GM18951 (cell line): ENCODE results near the gene RNF213.
"Not testable (repeated sequence)": the region's sequence is repeated elsewhere in the genome, so short reads cannot be mapped to it uniquely, and the experiment has no call there.

ENCODE experiments used
- POLR2A ChIP-seq: IDR thresholded peaks from 4 replicates; pipeline ENCODE4 v1.6.1; 2011; ENCODE audit warnings: mild to moderate bottlenecking; ENCODE audit not compliant: insufficient read length, insufficient read depth; ENCODE audit errors: extremely low read depth
- in situ Hi-C: fragments of 300-500 bp; cut with MboI; formaldehyde crosslinking; loops from one replicate; pipeline ENCODE4 v1.12.0; 2022; ENCODE audit warnings: low sequenced_read_pairs, mixed read lengths, inconsistent platforms; ENCODE audit not compliant: unreplicated experiment

RNF213 gene

GRCh38 chr17:80292521-80292971, 31.9 kb downstream of the RNF213 start:
- TF ChIP-seq POLR2A, result no peak
- in situ Hi-C loops, result no loop called here

DNA sequence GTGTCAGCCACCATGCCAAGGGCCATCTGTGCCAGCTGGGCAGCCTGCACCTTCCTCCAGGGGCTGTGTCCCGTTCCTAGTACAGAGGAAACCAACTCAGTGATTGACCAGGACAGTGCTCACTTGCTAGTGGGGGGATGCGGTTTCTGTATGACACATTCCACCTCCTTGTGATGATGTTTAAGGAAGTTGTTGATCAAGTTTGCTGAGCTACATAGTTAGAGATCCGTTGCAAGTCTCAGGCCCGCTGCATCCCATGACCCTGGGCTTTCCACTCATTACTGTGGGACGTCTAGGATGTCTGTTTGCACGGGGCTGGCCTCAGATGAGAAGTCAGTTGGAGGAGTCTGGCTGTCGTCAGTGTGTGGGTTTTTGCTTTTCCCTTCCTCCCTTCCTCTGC, 33.6 kb downstream of the RNF213 start:
- in situ Hi-C loops, result no loop called here
- no peak for TF ChIP-seq POLR2A

- TF ChIP-seq POLR2A, result no peak
Observed at GRCh38 chr17:80294653-80295052, 34.0 kb downstream of the RNF213 start.

DNA sequence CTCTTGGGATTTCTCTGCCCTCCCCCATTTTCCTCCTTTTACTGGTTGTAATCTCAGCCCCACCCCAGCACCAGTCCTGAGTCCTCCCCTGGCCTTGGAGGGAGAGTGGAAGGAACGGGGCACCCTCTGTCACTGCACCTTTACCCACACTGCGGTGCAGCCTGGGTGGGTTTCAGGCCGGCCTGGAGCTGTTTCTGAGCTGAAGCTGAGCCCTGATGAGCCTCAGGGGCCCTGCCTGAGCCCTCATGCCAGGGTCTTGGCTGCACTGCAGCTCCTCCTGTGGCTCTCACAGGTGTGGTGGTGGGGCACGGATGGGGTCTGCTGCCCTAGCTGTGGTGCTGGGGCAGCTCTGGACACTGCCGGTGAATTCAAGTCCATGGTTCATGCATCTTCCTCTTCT, 34.5 kb downstream of the RNF213 start:
- in situ Hi-C loops, result no loop called here
- no peak for TF ChIP-seq POLR2A

More at GRCh38 chr17:80294653-80295052, 34.0 kb downstream of the RNF213 start:
- in situ Hi-C loops, result no loop called here

DNA sequence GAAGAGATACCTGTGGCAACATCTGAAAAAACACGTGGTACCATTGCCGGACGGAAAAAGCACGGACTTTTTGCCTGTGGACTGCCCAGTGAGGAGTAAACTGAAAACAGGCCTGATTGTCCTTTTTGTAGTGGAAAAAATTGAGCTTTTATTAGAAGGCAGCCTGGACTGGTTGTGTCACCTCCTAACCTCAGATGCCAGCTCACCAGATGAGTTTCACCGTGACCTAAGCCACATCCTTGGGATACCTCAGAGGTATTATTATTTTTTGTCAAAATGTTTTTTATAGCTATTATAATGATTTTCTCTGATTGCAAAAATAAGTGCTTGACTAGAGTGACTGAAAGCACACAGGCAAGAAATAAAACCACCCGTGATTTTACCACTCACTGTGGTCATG, 34.9 kb downstream of the RNF213 start:
- no peak for TF ChIP-seq POLR2A
- in situ Hi-C loops, result no loop called here

DNA sequence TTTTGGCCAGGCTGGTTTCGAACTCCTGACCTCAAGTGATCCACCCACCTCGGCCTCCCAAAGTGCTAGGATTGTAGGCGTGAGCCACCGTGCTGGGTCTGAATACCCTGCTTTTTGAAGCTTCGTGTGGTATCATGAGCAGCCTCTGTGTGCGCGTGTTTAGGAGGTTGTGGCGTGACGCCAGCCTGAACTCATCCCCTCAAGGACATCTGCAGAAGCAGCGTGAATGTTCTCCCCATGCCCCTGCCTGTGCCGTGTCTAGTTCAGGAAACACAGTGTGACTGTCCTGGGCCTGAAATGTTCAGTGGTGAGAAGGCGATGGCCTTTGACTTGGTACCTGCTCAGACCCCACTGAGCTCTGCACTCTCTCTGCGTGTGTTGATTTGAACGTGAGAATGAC, 35.6 kb downstream of the RNF213 start:
- in situ Hi-C loops, result no loop called here
- no peak for TF ChIP-seq POLR2A

DNA sequence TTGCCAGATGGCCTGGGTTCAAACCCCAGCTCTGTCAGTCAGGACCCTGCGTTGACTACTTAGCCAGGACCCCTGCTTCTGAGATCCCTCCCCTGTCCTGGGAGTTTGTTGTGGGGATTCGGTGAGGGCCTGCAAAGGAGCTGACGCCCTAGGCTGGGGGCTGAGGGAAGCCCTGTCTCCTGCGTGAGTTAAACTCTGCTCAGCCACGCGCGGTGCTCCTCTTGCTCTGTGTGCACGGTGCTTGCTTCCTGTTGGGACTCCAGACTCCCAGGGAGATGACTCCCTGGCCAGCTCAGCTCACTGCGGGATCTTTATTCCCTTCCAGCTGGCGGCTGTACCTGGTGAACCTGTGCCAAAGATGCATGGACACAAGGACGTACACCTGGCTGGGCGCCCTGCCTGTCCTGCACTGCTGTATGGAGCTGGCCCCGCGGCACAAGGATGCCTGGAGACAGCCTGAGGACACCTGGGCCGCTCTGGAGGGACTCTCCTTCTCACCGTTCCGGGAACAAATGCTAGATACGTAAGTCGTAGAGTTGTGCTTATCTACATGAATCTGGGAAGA, 37.4 kb downstream of the RNF213 start:
- in situ Hi-C loops, result no loop called here
- no peak for TF ChIP-seq POLR2A

DNA sequence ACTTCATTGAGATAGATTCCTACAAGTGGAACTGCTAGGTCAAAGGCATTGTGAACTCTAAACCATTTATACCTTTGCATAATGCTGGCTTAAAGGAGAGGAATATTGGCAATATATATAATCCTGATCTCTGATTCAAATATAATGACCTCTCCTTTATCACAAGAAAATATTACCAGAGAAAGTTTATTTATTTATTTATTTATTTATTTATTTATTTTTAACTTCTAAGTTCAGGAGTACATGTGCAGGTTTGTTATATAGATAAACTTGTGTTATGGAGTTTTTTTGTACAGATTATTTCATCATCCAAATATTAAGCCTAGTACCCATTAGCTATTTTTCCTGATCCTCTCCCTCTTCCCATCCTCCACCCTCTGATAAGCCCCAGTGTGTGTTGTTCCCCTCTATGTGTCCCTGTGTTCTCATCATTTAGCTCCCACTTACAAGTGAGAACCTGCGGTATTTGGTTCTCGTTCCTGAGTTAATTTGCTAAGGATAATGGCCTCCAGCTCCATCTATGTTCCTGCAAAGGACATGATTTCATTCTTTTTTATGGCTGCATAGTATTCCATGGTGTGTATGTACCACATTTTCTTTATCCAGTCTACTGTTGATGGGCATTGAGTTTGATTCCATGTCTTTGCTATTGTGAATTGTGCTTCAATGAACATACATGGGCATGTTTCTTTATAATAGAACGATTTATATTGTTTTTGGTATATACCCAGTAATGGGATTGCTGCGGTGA, 38.9 kb downstream of the RNF213 start:
- in situ Hi-C loops, result not testable (repeated sequence)

DNA sequence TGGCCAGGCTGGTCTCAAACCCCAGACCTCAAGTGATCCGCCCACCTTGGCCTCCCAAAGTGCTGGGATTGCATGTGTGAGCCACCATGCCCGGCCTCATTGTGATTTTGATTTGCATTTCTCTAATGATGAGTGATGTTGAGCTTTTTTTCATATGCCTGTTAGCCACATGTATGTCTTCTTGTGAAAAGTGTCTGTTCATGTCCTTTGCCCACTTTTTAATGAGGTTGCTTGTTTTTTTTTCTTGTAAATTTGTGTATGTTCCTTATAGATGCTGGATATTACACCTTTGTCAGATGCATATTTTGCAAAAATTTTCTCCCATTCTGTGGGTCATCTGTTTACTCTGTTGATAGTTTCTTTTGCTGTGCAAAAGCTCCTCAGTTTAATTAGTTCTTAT, 40.1 kb downstream of the RNF213 start:
- in situ Hi-C loops, result not testable (repeated sequence)

DNA sequence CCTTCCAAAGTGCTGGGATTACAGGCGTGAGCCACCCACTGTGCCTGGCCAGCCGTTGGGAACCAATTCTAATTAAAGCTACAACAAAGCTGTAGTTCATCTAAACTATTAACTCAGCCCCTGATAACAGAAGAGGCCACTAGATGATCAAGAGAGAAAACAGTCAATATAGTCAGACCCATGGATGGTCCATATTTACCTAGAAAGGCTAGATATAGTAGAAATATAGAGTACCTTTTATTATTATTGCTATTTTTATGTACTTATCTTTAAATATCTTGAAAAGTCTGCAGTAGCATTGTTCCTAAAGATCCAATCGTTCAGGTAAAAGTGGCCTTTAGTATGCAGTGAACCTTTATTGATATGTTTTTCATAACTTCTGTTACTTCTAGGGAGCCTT, 43.2 kb downstream of the RNF213 start:
- TF ChIP-seq POLR2A, result no peak
- in situ Hi-C loops, result no loop called here

DNA sequence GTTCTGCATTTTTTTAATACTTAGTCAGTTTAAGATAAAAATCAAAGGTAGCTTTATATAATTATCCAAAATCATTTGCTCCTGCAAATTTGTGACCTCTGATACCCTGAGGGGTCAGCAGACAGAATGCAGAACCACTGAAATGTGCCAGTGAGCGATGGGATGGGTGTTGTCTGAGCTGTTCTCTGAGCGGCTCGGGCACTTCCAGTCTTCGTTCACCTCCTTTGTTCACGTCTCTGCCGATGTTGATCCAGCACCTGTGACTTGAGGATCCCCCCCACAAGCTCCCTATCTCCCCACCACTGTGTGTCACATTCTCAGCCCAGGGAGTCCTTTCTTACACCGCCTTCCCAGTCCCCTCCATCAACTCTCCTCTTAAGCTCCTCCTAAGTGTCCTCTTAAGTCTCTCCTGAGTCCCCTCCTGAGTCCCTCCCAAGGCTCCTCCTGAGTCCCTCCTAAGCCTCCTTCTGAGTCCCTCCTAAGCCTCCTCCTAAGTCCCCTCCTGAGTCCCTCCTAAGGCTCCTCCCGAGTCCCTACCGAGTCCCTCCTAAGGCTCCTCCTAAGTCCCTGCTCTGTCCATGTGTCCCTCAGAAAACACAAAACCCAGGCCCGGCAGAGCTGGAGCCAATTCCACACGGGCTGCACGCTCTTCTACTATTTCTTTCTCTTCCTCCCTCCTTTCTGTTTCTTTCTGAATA, 47.5 kb downstream of the RNF213 start:
- no peak for TF ChIP-seq POLR2A

DNA sequence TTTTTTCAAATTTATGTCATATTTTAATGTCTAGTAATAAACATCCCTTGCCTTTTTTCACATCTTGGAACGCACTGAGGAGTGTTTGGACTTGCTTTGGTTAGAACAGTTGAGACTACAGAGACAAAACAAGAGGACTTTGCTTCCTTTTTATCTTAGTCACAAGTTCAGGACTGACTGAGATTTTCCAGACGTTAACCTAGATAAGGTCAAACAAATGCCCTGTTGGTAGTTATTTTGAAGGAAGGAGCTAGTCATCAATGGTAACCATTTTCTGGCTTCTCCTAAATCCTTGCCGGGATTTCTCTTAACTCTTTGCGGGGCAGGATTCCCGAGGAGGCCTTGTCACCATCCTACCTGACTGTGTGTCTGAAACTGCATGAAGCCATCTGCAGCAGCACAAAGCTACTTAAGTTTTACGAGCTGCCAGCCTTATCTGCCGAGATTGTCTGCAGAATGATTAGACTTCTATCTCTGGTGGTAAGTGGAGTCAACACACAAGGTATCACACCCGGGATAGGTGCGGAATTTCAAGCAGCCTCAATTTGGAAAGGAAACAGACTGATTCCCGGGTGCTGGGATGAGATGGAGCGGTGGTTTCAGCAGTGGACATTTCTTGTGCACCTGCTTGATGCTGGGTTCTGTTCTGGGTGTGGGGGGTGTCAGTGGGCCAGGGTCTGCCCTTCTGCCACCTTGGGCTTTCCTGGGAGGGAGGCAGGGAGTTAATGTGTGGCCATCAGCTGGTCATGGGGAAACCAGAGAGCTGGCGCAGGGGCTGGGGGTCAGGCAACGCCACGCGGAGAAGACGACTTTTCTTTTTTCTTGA, 48.3 kb downstream of the RNF213 start:
- in situ Hi-C loops, result no loop called here
- no peak for TF ChIP-seq POLR2A

More for the DNA sequence above, 47.5 kb downstream of the RNF213 start:
- in situ Hi-C loops, result no loop called here

DNA sequence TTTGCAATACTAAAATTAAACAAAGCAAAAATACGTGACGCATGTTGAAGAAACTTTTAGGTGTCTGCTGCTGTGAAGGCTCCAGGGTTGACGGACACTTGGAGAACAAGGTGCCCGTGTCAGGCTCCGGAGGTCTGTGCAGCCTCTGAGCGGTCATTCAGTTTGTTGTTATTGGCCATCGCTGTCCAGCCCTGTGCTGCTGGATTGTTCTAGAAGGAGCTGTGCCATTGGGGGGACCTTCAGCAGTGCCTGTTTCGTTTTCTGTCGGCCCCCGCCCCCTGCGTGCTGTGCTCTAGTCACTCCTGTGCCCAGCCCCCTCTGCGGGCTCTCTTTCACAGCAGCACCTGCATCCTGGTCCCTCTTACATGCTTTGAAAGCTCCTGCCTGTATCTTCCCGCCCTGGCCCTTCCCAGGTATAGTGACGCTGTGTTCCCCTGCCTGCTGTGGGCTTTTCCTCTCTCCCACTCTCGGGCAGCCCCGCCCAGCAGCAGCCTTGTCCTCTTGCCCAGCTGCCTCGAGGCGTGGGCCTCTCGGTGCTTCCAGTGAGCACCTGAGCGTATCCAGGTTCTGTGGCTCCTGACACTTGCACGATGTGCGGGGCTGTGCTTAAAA, 50.7 kb downstream of the RNF213 start:
- no peak for TF ChIP-seq POLR2A
- in situ Hi-C loops, result no loop called here
